Suprapubic skin (tissue), 4 donors: Measurements from ENCODE around the gene SETD2. TPM values are rescaled to one million over a fixed set of nuclear protein-coding genes. Genes with fewer than 3 reads are reported as not detected.
"Not testable (repeated sequence)": the region's sequence is repeated elsewhere in the genome, so short reads cannot be mapped to it uniquely, and the experiment has no call there.

Source experiments
- DNase-seq, 2 donors: peaks; one replicate each; pipeline ENCODE4 v3.0.0-alpha.2; 2019; ENCODE audit warnings: low spot score in 2 of 2
- H3K27ac ChIP-seq: fragments of 200-600 bp; sonication (generic); one replicate; pipeline ENCODE4 v1.5.1; 2019
- H3K27me3 ChIP-seq: fragments of 200-600 bp; sonication (generic); one replicate; pipeline ENCODE4 v1.5.1; 2019
- H3K36me3 ChIP-seq: fragments of 200-600 bp; sonication (generic); one replicate; pipeline ENCODE4 v1.5.1; 2019
- H3K4me1 ChIP-seq: fragments of 200-600 bp; sonication (generic); one replicate; pipeline ENCODE4 v1.5.1; 2019
- H3K4me3 ChIP-seq: fragments of 200-600 bp; sonication (generic); one replicate; pipeline ENCODE4 v1.5.1; 2019; ENCODE audit warnings: mild to moderate bottlenecking
- H3K9me3 ChIP-seq: fragments of 200-600 bp; sonication (generic); one replicate; pipeline ENCODE4 v1.5.1; 2019
- CTCF ChIP-seq, 2 donors: fragments of 200-600 bp in 1 of 2; fragments of 450-650 bp in 1 of 2; sonication (generic) in 1 of 2; IDR thresholded peaks; one replicate each; pipeline ENCODE4 v1.5.1; 2016 to 2019; ENCODE audit warnings: antibody characterized with exemption in 2 of 2, mild to moderate bottlenecking in 1 of 2, moderate library complexity in 1 of 2
- EP300 ChIP-seq: sonication (generic); formaldehyde crosslinking; IDR thresholded peaks from one replicate; pipeline ENCODE4 v1.6.1; 2017; ENCODE audit warnings: antibody characterized with exemption
- POLR2A ChIP-seq, 2 donors: fragments of 450-650 bp; IDR thresholded peaks; one replicate each; pipeline ENCODE4 v1.6.1; 2017; ENCODE audit warnings: antibody characterized with exemption in 2 of 2, mild to moderate bottlenecking in 2 of 2, moderate library complexity in 2 of 2
- POLR2AphosphoS5 ChIP-seq, 3 donors: sonication (generic); formaldehyde crosslinking; IDR thresholded peaks; one replicate each; pipeline ENCODE4 v1.6.1; 2017; ENCODE audit warnings: antibody characterized with exemption in 3 of 3
- WGBS: methylation state at CpG from one replicate; pipeline ENCODE4 v1.1.5; 2018; 5-methylcytosine and 5-hydroxymethylcytosine counted together
- total RNA-seq, 4 donors: library from RNA; depleted of rRNA; stranded (reverse); fragments of >200 nt; gene quantifications; one replicate each; pipeline ENCODE4 v1.1.0, GENCODE V29; 2016

SETD2 gene
- total RNA-seq, 4 donors from 2014 or later, result 41.4 to 78.6 (median 53.4) TPM

- no peak overlapping the region for H3K27ac ChIP-seq
- no peaks in the 10 kb centered on the region for H3K9me3 ChIP-seq
- WGBS, result 90% methylated on average over 3 of the region's 3 CpGs
- no peak overlapping the region for H3K4me3 ChIP-seq
- no peak for DNase-seq
- no peaks in the 10 kb centered on the region for H3K27me3 ChIP-seq
- no peak for TF ChIP-seq POLR2AphosphoS5 (IDR thresholded peaks at IDR 0.05)
- H3K4me1 ChIP-seq, result peaks cover 4% of the 10 kb centered on the region
- peaks cover 32% of the 10 kb centered on the region for H3K36me3 ChIP-seq
Measured at GRCh38 chr3:47056705-47057104, 107.2 kb downstream of the SETD2 start.

GRCh38 chr3:47054412-47054811 is 109.5 kb downstream of the SETD2 start:
- Histone ChIP-seq H3K36me3 (peaks cover 24% of the 10 kb centered on the region), H3K4me3 (no peak overlapping the region), H3K27me3 (no peaks in the 10 kb centered on the region), H3K4me1 (peaks cover 4% of the 10 kb centered on the region), H3K9me3 (no peaks in the 10 kb centered on the region), H3K27ac (no peak overlapping the region)
- TF ChIP-seq CTCF (IDR thresholded peaks at IDR 0.05) (no peak), EP300 (no peak), POLR2AphosphoS5 (IDR thresholded peaks at IDR 0.05) (no peak), POLR2A (IDR thresholded peaks at IDR 0.05) (no peak)
- DNase-seq, result no peak

- DNase-seq, result no peak
- Histone ChIP-seq H3K4me1 (no peaks in the 10 kb centered on the region), H3K9me3 (no peaks in the 10 kb centered on the region), H3K36me3 (peaks cover 21% of the 10 kb centered on the region), H3K27me3 (no peaks in the 10 kb centered on the region), H3K4me3 (no peak overlapping the region), H3K27ac (no peak overlapping the region)
- TF ChIP-seq POLR2A (IDR thresholded peaks at IDR 0.05) (no peak), EP300 (no peak), CTCF (IDR thresholded peaks at IDR 0.05) (no peak)
Measured at GRCh38 chr3:47047673-47048072, 116.2 kb downstream of the SETD2 start.

GRCh38 chr3:47047069-47047468 is 116.8 kb downstream of the SETD2 start:
- peaks cover 27% of the 10 kb centered on the region for H3K36me3 ChIP-seq
- H3K9me3 ChIP-seq, result no peaks in the 10 kb centered on the region
- no peak for DNase-seq
- TF ChIP-seq POLR2A (IDR thresholded peaks at IDR 0.05) (no peak), EP300 (no peak), CTCF (IDR thresholded peaks at IDR 0.05) (no peak), POLR2AphosphoS5 (IDR thresholded peaks at IDR 0.05) (no peak)
- H3K27ac ChIP-seq, result no peak overlapping the region
- no peaks in the 10 kb centered on the region for H3K4me1 ChIP-seq
- H3K4me3 ChIP-seq, result no peak overlapping the region
- H3K27me3 ChIP-seq, result no peaks in the 10 kb centered on the region

GRCh38 chr3:47042231-47042791 is 121.6 kb downstream of the SETD2 start:
- H3K36me3 ChIP-seq, result peaks cover 73% of the 10 kb centered on the region
- 65% methylated on average over 5 of the region's 5 CpGs for WGBS
- no peak for TF ChIP-seq POLR2AphosphoS5 (IDR thresholded peaks at IDR 0.05)
- TF ChIP-seq CTCF (IDR thresholded peaks at IDR 0.05), result no peak
- H3K27me3 ChIP-seq, result no peaks in the 10 kb centered on the region
- no peak for DNase-seq
- no peaks in the 10 kb centered on the region for H3K4me1 ChIP-seq
- H3K9me3 ChIP-seq, result no peaks in the 10 kb centered on the region
- H3K27ac ChIP-seq, result no peak overlapping the region
- no peak overlapping the region for H3K4me3 ChIP-seq

- Histone ChIP-seq H3K4me1 (no peaks in the 10 kb centered on the region), H3K27ac (no peak overlapping the region), H3K9me3 (no peaks in the 10 kb centered on the region), H3K27me3 (no peaks in the 10 kb centered on the region), H3K36me3 (peaks cover 79% of the 10 kb centered on the region), H3K4me3 (no peak overlapping the region)
- WGBS, result 93% methylated on average over 3 of the region's 3 CpGs
- TF ChIP-seq POLR2A (IDR thresholded peaks at IDR 0.05), result no peak
- TF ChIP-seq CTCF (IDR thresholded peaks at IDR 0.05), result no peak
- TF ChIP-seq EP300, result no peak
- no peak for TF ChIP-seq POLR2AphosphoS5 (IDR thresholded peaks at IDR 0.05)
- DNase-seq, result no peak
Measured at GRCh38 chr3:47041114-47041513, 122.8 kb downstream of the SETD2 start.

- H3K27ac ChIP-seq, result not testable (repeated sequence)
- H3K36me3 ChIP-seq, result peaks cover 82% of the 10 kb centered on the region
Measured at GRCh38 chr3:47037302-47037701, 126.6 kb downstream of the SETD2 start.

More at GRCh38 chr3:47037302-47037701, 126.6 kb downstream of the SETD2 start:
- 85% methylated on average over 4 of the region's 6 CpGs for WGBS
- not testable (repeated sequence) for H3K9me3 ChIP-seq, DNase-seq, H3K27me3 ChIP-seq, H3K4me3 ChIP-seq, H3K4me1 ChIP-seq
